B cell (primary cell): ENCODE results near the gene PWWP2B. TPM values are rescaled to one million over a fixed set of nuclear protein-coding genes. Genes with fewer than 3 reads are reported as not detected.

Source experiments
- ATAC-seq: fragments of 200-7000 bp; cut with Tn5 transposase; one replicate; pipeline ENCODE4 v1.10.0; 2021; ENCODE audit warnings: low read depth, mild to moderate bottlenecking, moderate number of reproducible peaks, moderate library complexity
- CTCF ChIA-PET: fragments of 350-600 bp; sonication (Branson Sonifier 250); formaldehyde crosslinking; loops from one replicate; lab custom pipeline; 2021; ENCODE audit warnings: antibody characterized with exemption, inconsistent platforms; lab: Charles Lee
- POLR2A ChIA-PET: fragments of 350-600 bp; sonication (Branson Sonifier 250); formaldehyde crosslinking; loops from one replicate; lab custom pipeline; 2021; ENCODE audit warnings: antibody characterized with exemption; lab: Charles Lee
- DNase-seq: peaks from one replicate; pipeline ENCODE4 v3.0.0; 2013
- H2AFZ ChIP-seq: 2 replicates; pipeline ENCODE4 v1.6.1; 2012; ENCODE audit warnings: mild to moderate bottlenecking, low read depth, low read length; ENCODE audit not compliant: insufficient read depth, poor library complexity, severe bottlenecking
- H3K27ac ChIP-seq, 2 donors: 1 replicate in 1 of 2; 2 replicates in 1 of 2; pipeline ENCODE4 v1.5.1; 2012 to 2013; ENCODE audit warnings: low read length in 2 of 2, mild to moderate bottlenecking in 2 of 2, moderate library complexity in 1 of 2
- H3K27me3 ChIP-seq, 4 experiments: fragments of 200-600 bp in 1 of 4; sonication (generic) in 1 of 4; replicated peaks in 1 of 4; 1 replicate in 2 of 4; 2 replicates in 2 of 4; pipeline versions ENCODE4 v1.6.1 to v1.7.0; 2013 to 2016; ENCODE audit warnings: low read length in 3 of 4, mild to moderate bottlenecking in 2 of 4, mixed read lengths in 1 of 4, moderate library complexity in 1 of 4; ENCODE audit not compliant: insufficient read depth in 4 of 4, control insufficient read depth in 3 of 4; ENCODE audit errors: control extremely low read depth in 1 of 4
- H3K36me3 ChIP-seq, 2 experiments: replicated peaks in 1 of 2; 1 replicate in 1 of 2; 2 replicates in 1 of 2; pipeline versions ENCODE4 v1.6.1 to v1.7.1; 2013; ENCODE audit warnings: low read length in 1 of 2; ENCODE audit not compliant: insufficient read depth in 2 of 2, control insufficient read depth in 1 of 2; ENCODE audit errors: control extremely low read depth in 1 of 2, extremely low read depth in 1 of 2
- H3K4me1 ChIP-seq, 2 donors: fragments of 200-600 bp in 1 of 2; sonication (generic) in 1 of 2; 1 replicate in 1 of 2; 2 replicates in 1 of 2; pipeline versions ENCODE4 v1.5.1 to v1.6.1; 2013 to 2017; ENCODE audit warnings: low read length in 2 of 2; ENCODE audit not compliant: control insufficient read depth in 2 of 2, insufficient read depth in 2 of 2
- H3K4me2 ChIP-seq: replicated peaks from 2 replicates; pipeline ENCODE3; 2012; ENCODE audit warnings: mild to moderate bottlenecking, low read depth, low read length; ENCODE audit not compliant: poor library complexity, severe bottlenecking
- H3K4me3 ChIP-seq, 5 experiments: fragments of 200-600 bp in 1 of 5; sonication (generic) in 1 of 5; 1 replicate in 3 of 5; 2 replicates in 2 of 5; pipeline versions ENCODE4 v1.5.1 to v1.7.0; 2011 to 2016; ENCODE audit warnings: low read length in 4 of 5, mild to moderate bottlenecking in 4 of 5, low read depth in 2 of 5, control low read depth in 1 of 5, moderate library complexity in 1 of 5; ENCODE audit not compliant: insufficient read depth in 1 of 5; ENCODE audit errors: control extremely low read depth in 1 of 5, extremely low read depth in 1 of 5
- H3K79me2 ChIP-seq: fragments of 200-600 bp; sonication (generic); one replicate; pipeline ENCODE4 v1.6.0; 2016; ENCODE audit warnings: low read length; ENCODE audit not compliant: control insufficient read depth, insufficient read depth
- H3K9ac ChIP-seq: fragments of 200-600 bp; sonication (generic); 2 replicates; pipeline ENCODE4 v1.6.1; 2017; ENCODE audit warnings: mild to moderate bottlenecking, low read length, moderate library complexity
- H3K9me3 ChIP-seq, 3 donors: one replicate each; pipeline versions ENCODE4 v1.6.1 to v1.7.1; 2013; ENCODE audit warnings: low read length in 2 of 3; ENCODE audit not compliant: control insufficient read depth in 2 of 3, insufficient read depth in 1 of 3; ENCODE audit errors: control extremely low read depth in 1 of 3
- H4K20me1 ChIP-seq: 2 replicates; pipeline ENCODE4 v1.6.0; 2012; ENCODE audit warnings: mild to moderate bottlenecking, low read length; ENCODE audit not compliant: insufficient read depth, control insufficient read depth, poor library complexity, severe bottlenecking
- H3K27ac Mint-ChIP-seq: one replicate; pipeline ENCODE4 v1.8.0; 2021; ENCODE audit warnings: mixed read lengths
- H3K27me3 Mint-ChIP-seq: one replicate; pipeline ENCODE4 v1.8.0; 2021; ENCODE audit warnings: mixed read lengths
- H3K4me1 Mint-ChIP-seq: one replicate; pipeline ENCODE4 v1.8.0; 2021; ENCODE audit warnings: mixed read lengths
- H3K4me3 Mint-ChIP-seq: one replicate; pipeline ENCODE4 v1.8.0; 2021; ENCODE audit warnings: mixed read lengths
- H3K9me3 Mint-ChIP-seq: one replicate; pipeline ENCODE4 v1.8.0; 2022; ENCODE audit warnings: mixed read lengths; ENCODE audit not compliant: insufficient read depth
- EZH2 ChIP-seq: IDR thresholded peaks from 2 replicates; pipeline ENCODE4 v1.6.1; 2012; ENCODE audit warnings: borderline replicate concordance, low read depth, mild to moderate bottlenecking, moderate library complexity, low read length; ENCODE audit not compliant: insufficient read depth, poor library complexity, severe bottlenecking
- WGBS: methylation state at CpG from one replicate; pipeline ENCODE4 v1.1.5; 2013; ENCODE audit warnings: missing lambda C conversion rate; ENCODE audit not compliant: insufficient coverage; 5-methylcytosine and 5-hydroxymethylcytosine counted together
- intact Hi-C: fragments of 100-400 bp; cut with micrococcal nuclease; formaldehyde crosslinking; loops from one replicate; pipeline ENCODE4 v1.10.0; 2022
- polyA plus RNA-seq: library from polyadenylated mRNA; depleted of rRNA; stranded (reverse); fragments of >200 nt; gene quantifications from 2 replicates; pipeline ENCODE4 v1.2.3, GENCODE V29; 2012
- total RNA-seq, 2 donors: library from RNA; stranded (reverse); fragments of 120-200 nt in 1 of 2; gene quantifications; 1 replicate in 1 of 2; 2 replicates in 1 of 2; pipeline versions ENCODE4 v1.2.3 to v1.2.4, GENCODE V29; 2013 to 2022
- TF ChIP-seq, protein P1 (sequence below): fragments of 200-600 bp; IDR thresholded peaks from one replicate; pipeline ENCODE4 v1.8.0; 2022; ENCODE audit warnings: antibody characterized with exemption, mild to moderate bottlenecking

PWWP2B gene
- total and polyA plus RNA-seq, 2 donors (not counting 1 experiment from before 2014, with no cell fraction given), result 13.6 to 34.4 TPM

DNA sequence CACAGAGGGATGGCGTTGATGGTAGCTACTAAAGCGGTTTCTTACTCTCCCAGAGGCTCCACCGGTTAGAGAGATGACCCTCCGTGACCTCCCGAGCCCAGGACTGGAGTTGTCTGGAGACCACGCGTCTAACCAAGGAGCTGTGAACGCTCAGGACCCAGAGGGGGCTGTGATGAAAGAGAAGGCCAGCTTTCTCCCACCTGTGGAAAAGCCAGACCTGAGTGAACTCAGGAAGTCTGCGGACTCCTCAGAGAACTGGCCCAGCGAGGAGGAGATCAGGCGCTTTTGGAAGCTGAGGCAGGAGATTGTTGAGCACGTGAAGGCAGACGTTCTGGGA lies 49.1 kb upstream of the PWWP2B start:
- H2AFZ ChIP-seq, result no peak overlapping the region
- no peak overlapping the region for H3K4me2 ChIP-seq
- no peaks in the 10 kb centered on the region for H3K27me3 Mint-ChIP-seq
- no peak overlapping the region for H3K4me3 ChIP-seq
- H4K20me1 ChIP-seq, result no peaks in the 10 kb centered on the region
- DNase-seq (no peak), ATAC-seq (no peak)
- H3K4me3 Mint-ChIP-seq, result no peak overlapping the region
- peaks cover 0 to 4% of the 10 kb centered on the region in 2 donors for H3K4me1 ChIP-seq
- CTCF ChIA-PET, result interaction anchor here (0.8 kb wide), 1 partner anchor 34 kb away, joined by 3 read pairs; no protein-coding TSS in a partner anchor
- H3K27ac Mint-ChIP-seq, result no peak overlapping the region
- WGBS, result 95% methylated on average over 13 of the region's 13 CpGs
- no peaks in the 10 kb centered on the region for H3K9me3 Mint-ChIP-seq
- no peaks in the 10 kb centered on the region for H3K27me3 ChIP-seq
- peaks cover 0 to 15% of the 10 kb centered on the region in 2 experiments for H3K36me3 ChIP-seq
- POLR2A ChIA-PET, result no interaction called here
- TF ChIP-seq, protein P1, sequence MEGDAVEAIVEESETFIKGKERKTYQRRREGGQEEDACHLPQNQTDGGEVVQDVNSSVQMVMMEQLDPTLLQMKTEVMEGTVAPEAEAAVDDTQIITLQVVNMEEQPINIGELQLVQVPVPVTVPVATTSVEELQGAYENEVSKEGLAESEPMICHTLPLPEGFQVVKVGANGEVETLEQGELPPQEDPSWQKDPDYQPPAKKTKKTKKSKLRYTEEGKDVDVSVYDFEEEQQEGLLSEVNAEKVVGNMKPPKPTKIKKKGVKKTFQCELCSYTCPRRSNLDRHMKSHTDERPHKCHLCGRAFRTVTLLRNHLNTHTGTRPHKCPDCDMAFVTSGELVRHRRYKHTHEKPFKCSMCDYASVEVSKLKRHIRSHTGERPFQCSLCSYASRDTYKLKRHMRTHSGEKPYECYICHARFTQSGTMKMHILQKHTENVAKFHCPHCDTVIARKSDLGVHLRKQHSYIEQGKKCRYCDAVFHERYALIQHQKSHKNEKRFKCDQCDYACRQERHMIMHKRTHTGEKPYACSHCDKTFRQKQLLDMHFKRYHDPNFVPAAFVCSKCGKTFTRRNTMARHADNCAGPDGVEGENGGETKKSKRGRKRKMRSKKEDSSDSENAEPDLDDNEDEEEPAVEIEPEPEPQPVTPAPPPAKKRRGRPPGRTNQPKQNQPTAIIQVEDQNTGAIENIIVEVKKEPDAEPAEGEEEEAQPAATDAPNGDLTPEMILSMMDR, result no peak
- TF ChIP-seq EZH2, result no peak
- H3K9me3 ChIP-seq, result peaks cover 0 to 3% (median 0%) of the 10 kb centered on the region in 3 donors
- H3K27ac ChIP-seq, result no peak overlapping the region
- intact Hi-C loops, result no loop called here
- H3K79me2 ChIP-seq, result no peaks in the 10 kb centered on the region
- H3K9ac ChIP-seq, result no peak overlapping the region
- peaks cover 9% of the 10 kb centered on the region for H3K4me1 Mint-ChIP-seq

DNA sequence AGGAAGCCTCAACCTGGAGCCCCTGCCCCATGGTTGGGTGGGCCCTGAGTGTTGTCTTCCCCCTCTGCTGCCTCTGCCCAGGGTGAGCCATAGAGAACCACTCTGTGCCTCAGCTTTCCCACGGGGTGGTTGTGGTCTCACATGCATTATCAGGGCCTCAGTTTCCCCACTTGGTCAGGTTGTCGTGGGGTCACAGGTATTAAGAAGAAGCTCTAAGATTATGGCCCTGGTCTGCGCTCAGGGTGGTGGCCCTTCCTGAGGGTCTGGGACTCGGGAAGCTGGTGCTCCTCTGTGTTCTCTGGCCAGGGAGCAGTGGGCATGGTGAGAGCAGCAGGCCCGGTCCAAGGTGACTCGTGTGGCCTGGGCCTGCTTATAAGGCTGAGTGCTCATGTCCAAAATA lies 47.2 kb upstream of the PWWP2B start:
- CTCF ChIA-PET, result interaction anchor here (1.1 to 1.4 kb wide), 3 partner anchors 10 to 13 kb away, joined by 3 read pairs; no protein-coding TSS in a partner anchor
- Histone ChIP-seq H3K27me3 (no peaks in the 10 kb centered on the region), H3K79me2 (no peaks in the 10 kb centered on the region), H2AFZ (no peak overlapping the region), H4K20me1 (no peaks in the 10 kb centered on the region), H3K4me1 (peaks cover 0 to 7% of the 10 kb centered on the region in 2 donors), H3K4me2 (no peak overlapping the region), H3K9me3 (peaks cover 0 to 3% (median 0%) of the 10 kb centered on the region in 3 donors), H3K27ac (no peak overlapping the region), H3K36me3 (peaks cover 0 to 7% of the 10 kb centered on the region in 2 experiments), H3K4me3 (no peak overlapping the region), H3K9ac (no peak overlapping the region)
- TF ChIP-seq EZH2, result no peak
- TF ChIP-seq, protein P1, result no peak
- intact Hi-C loops, result no loop called here
- POLR2A ChIA-PET, result no interaction called here
- WGBS, result 95% methylated on average over 6 of the region's 6 CpGs
- no peak for ATAC-seq
- H3K27ac Mint-ChIP-seq, result no peak overlapping the region
- no peak for DNase-seq
- H3K9me3 Mint-ChIP-seq, result no peaks in the 10 kb centered on the region
- no peaks in the 10 kb centered on the region for H3K27me3 Mint-ChIP-seq
- H3K4me1 Mint-ChIP-seq, result peaks cover 12% of the 10 kb centered on the region
- no peak overlapping the region for H3K4me3 Mint-ChIP-seq
